Endothelial cell of umbilical vein (primary cell): Measurements from ENCODE around the gene GPR137B. TPM values are rescaled to one million over a fixed set of nuclear protein-coding genes. Genes with fewer than 3 reads are reported as not detected.

Experiments
- BruUV-seq: library from RNA; stranded (reverse); fragments of 400-500 nt; replicated peaks from 2 replicates; lab custom pipeline; 2021; lab: Mats Ljungman, UMichigan
- CTCF ChIA-PET: fragments of 300-600, 350-600 bp; sonication (Branson Sonifier 250); formaldehyde crosslinking; loops from one replicate; lab custom pipeline; 2021; ENCODE audit warnings: antibody characterized with exemption, inconsistent platforms; lab: Charles Lee
- POLR2A ChIA-PET: fragments of 300-600, 350-600 bp; sonication (Branson Sonifier 250); formaldehyde crosslinking; loops from one replicate; lab custom pipeline; 2021; ENCODE audit warnings: antibody characterized with exemption, inconsistent platforms; lab: Charles Lee
- DNase-seq: peaks from one replicate; pipeline ENCODE4 v3.0.0-alpha.2; 2011; ENCODE audit warnings: low read depth, low spot score
- FAIRE-seq: peaks from 2 replicates; lab custom pipeline; 2011; peaks lifted over from hg19 to GRCh38; lab: Jason Lieb, UNC
- H2AFZ ChIP-seq: 2 replicates; pipeline ENCODE4 v1.6.0; 2012; ENCODE audit warnings: low read depth, low read length, control low read depth, inconsistent platforms
- H3K27ac ChIP-seq: 2 replicates; pipeline ENCODE4 v1.5.1; 2011; ENCODE audit warnings: low read depth, mild to moderate bottlenecking, control low read depth, low read length, moderate library complexity; ENCODE audit not compliant: insufficient read depth
- H3K27me3 ChIP-seq, 2 experiments: 2 replicates each; pipeline versions ENCODE4 v1.6.0 to v1.6.1; 2011; ENCODE audit warnings: low read length in 2 of 2, mixed read lengths in 1 of 2; ENCODE audit not compliant: control insufficient read depth in 2 of 2, insufficient read depth in 2 of 2
- H3K36me3 ChIP-seq, 2 experiments: 2 replicates in 1 of 2; 3 replicates in 1 of 2; pipeline ENCODE4 v1.5.1; 2011; ENCODE audit warnings: low read length in 2 of 2, mild to moderate bottlenecking in 1 of 2, moderate library complexity in 1 of 2; ENCODE audit not compliant: control insufficient read depth in 2 of 2, insufficient read depth in 2 of 2; ENCODE audit errors: extremely low read depth in 1 of 2
- H3K4me1 ChIP-seq: 3 replicates; pipeline ENCODE4 v1.5.1; 2011; ENCODE audit warnings: mild to moderate bottlenecking, low read length; ENCODE audit not compliant: control insufficient read depth, insufficient read depth; ENCODE audit errors: extremely low read depth
- H3K4me2 ChIP-seq: 2 replicates; pipeline ENCODE4 v1.6.1; 2011; ENCODE audit warnings: low read length, control low read depth, mixed read lengths; ENCODE audit not compliant: insufficient read depth
- H3K4me3 ChIP-seq, 3 experiments: fragments of 200-600 bp in 1 of 3; sonication (generic), shearing (Covaris generic) in 1 of 3; replicated peaks in 1 of 3; 2 replicates each; pipeline ENCODE4 v1.5.1; 2011 to 2016; ENCODE audit warnings: control low read depth in 3 of 3, low read length in 3 of 3, mild to moderate bottlenecking in 2 of 3, inconsistent platforms in 1 of 3, low read depth in 1 of 3, moderate library complexity in 1 of 3; ENCODE audit not compliant: insufficient read depth in 1 of 3
- H3K79me2 ChIP-seq: 2 replicates; pipeline ENCODE4 v1.6.0; 2012; ENCODE audit warnings: low read length, inconsistent platforms; ENCODE audit not compliant: control insufficient read depth, insufficient read depth
- H3K9ac ChIP-seq: replicated peaks from 2 replicates; pipeline ENCODE3; 2011; ENCODE audit warnings: low read length, control low read depth; ENCODE audit not compliant: insufficient read depth; ENCODE audit errors: extremely low read depth
- H3K9me1 ChIP-seq: replicated peaks from 3 replicates; pipeline ENCODE4 v1.6.0; 2011; ENCODE audit warnings: mild to moderate bottlenecking, low read length; ENCODE audit not compliant: control insufficient read depth, insufficient read depth; ENCODE audit errors: extremely low read depth
- H3K9me3 ChIP-seq: replicated peaks from 2 replicates; pipeline ENCODE4 v1.5.1; 2012; ENCODE audit warnings: low read length, inconsistent platforms; ENCODE audit not compliant: control insufficient read depth, insufficient read depth
- H4K20me1 ChIP-seq: replicated peaks from 2 replicates; pipeline ENCODE3; 2011; ENCODE audit warnings: mild to moderate bottlenecking, low read length; ENCODE audit not compliant: control insufficient read depth, insufficient read depth; ENCODE audit errors: extremely low read depth
- CTCF ChIP-seq, 2 donors: IDR thresholded peaks; 1 replicate in 1 of 2; 2 replicates in 1 of 2; pipeline ENCODE4 v1.5.1; 2011; ENCODE audit warnings: low read length in 2 of 2, mild to moderate bottlenecking in 2 of 2, moderate library complexity in 2 of 2, control low read depth in 1 of 2, inconsistent platforms in 1 of 2, low read depth in 1 of 2; ENCODE audit not compliant: insufficient read depth in 1 of 2; ENCODE audit errors: extremely low read depth in 1 of 2
- EZH2 ChIP-seq: IDR thresholded peaks from 2 replicates; pipeline ENCODE4 v1.6.1; 2012; ENCODE audit warnings: borderline replicate concordance, low read depth, mild to moderate bottlenecking, moderate library complexity, low read length, inconsistent platforms; ENCODE audit not compliant: severe bottlenecking
- FOS ChIP-seq: IDR thresholded peaks from 2 replicates; pipeline ENCODE4 v1.6.1; 2011; ENCODE audit warnings: mild to moderate bottlenecking, low read length, moderate library complexity, borderline replicate concordance; ENCODE audit not compliant: insufficient read depth
- GATA2 ChIP-seq: IDR thresholded peaks from 2 replicates; pipeline ENCODE4 v1.7.0; 2011; ENCODE audit warnings: low read depth, mild to moderate bottlenecking, moderate library complexity, mixed read lengths, low read length; ENCODE audit not compliant: insufficient read length, insufficient read depth
- JUN ChIP-seq: IDR thresholded peaks from 2 replicates; pipeline ENCODE4 v1.6.1; 2011; ENCODE audit warnings: borderline replicate concordance, low read depth; ENCODE audit not compliant: insufficient read length, insufficient read depth
- MAX ChIP-seq: IDR thresholded peaks from 2 replicates; pipeline ENCODE4 v1.6.1; 2011; ENCODE audit not compliant: insufficient read depth, insufficient read length
- MYC ChIP-seq: IDR thresholded peaks from one replicate; pipeline ENCODE4 v1.6.1; 2011; ENCODE audit warnings: mild to moderate bottlenecking, low read depth, low read length
- POLR2A ChIP-seq: IDR thresholded peaks from 2 replicates; pipeline ENCODE4 v1.6.1; 2012; ENCODE audit warnings: low read depth, mild to moderate bottlenecking, control low read depth, low read length
- POLR2AphosphoS5 ChIP-seq: IDR thresholded peaks from 2 replicates; pipeline ENCODE4 v1.6.1; 2012; ENCODE audit warnings: low read depth, mild to moderate bottlenecking, control low read depth, low read length, moderate library complexity; ENCODE audit not compliant: insufficient read depth
- dilution Hi-C: fragments of 300-500 bp; cut with MboI; formaldehyde crosslinking; loops from one replicate; pipeline ENCODE4 v1.15.0; 2019; ENCODE audit warnings: low sequenced_read_pairs; ENCODE audit not compliant: extremely low pct_ligation_motif_present
- intact Hi-C: fragments of 100-400 bp; cut with micrococcal nuclease; formaldehyde crosslinking; loops from one replicate; pipeline ENCODE4 v1.10.0; 2022
- polyA plus RNA-seq, 4 experiments: library from polyadenylated mRNA; depleted of rRNA in 3 of 4; stranded (reverse) in 3 of 4; unstranded in 1 of 4; fragments of >200 nt; gene quantifications; 2 replicates each; pipeline versions ENCODE4 v1.2.1 to v1.2.3, GENCODE V29; 2011 to 2012; ENCODE audit warnings: missing spikeins in 1 of 4
- total RNA-seq: library from RNA; stranded (reverse); gene quantifications from 2 replicates; pipeline ENCODE4 v1.2.3, GENCODE V29; 2021

Gene GPR137B
- total and polyA plus RNA-seq, 2 donors (not counting 3 experiments of a cell fraction or from before 2014, with no cell fraction given): 7.8 to 11.9 TPM

GRCh38 chr1:236220473-236220872, 78.1 kb downstream of the GPR137B start:
- Histone ChIP-seq H3K79me2 (no peaks in the 10 kb centered on the region), H3K9ac (no peak overlapping the region), H3K27ac (no peak overlapping the region), H2AFZ (no peak overlapping the region), H3K36me3 (no peaks in the 10 kb centered on the region), H3K4me2 (no peak overlapping the region), H3K27me3 (no peaks in the 10 kb centered on the region), H3K4me3 (no peak overlapping the region), H3K4me1 (no peaks in the 10 kb centered on the region), H3K9me1 (no peaks in the 10 kb centered on the region), H4K20me1 (no peaks in the 10 kb centered on the region), H3K9me3 (no peaks in the 10 kb centered on the region)
- TF ChIP-seq POLR2A (no peak), POLR2AphosphoS5 (no peak), MAX (no peak), EZH2 (no peak), JUN (no peak), MYC (no peak), GATA2 (no peak), CTCF (IDR thresholded peaks at IDR 0.05; ENCODE audit: extremely low read depth in 1 of 2, insufficient read depth in 1 of 2, low read depth in 1 of 2, low read length in 2 of 2) (no peak), FOS (no peak)
- dilution Hi-C loops (no loop called here), intact Hi-C loops (no loop called here)
- ChIA-PET POLR2A (no interaction called here), CTCF (interaction anchor here (1.4 kb wide), 1 partner anchor 11 kb away, joined by 3 read pairs; no protein-coding TSS in a partner anchor)
- DNase-seq (no peak), FAIRE-seq (no peak)
- no TSS peak for BruUV-seq
